Hematopoietic multipotent progenitor cell (in vitro differentiated cells): Measurements from ENCODE around the gene GIT1. TPM values are rescaled to one million over a fixed set of nuclear protein-coding genes. Genes with fewer than 3 reads are reported as not detected.

Source experiments
- DNase-seq, 3 donors: peaks; one replicate each; pipeline ENCODE4 v3.0.0-alpha.2; 2011 to 2015; ENCODE audit warnings: low read depth in 2 of 3, low spot score in 2 of 3
- total RNA-seq: library from RNA; depleted of rRNA; stranded (reverse); fragments of >200 nt; gene quantifications from one replicate; pipeline ENCODE4 v1.2.3, GENCODE V29; 2012

Gene GIT1
- total RNA-seq, 1 donor: 64.1 TPM

DNA sequence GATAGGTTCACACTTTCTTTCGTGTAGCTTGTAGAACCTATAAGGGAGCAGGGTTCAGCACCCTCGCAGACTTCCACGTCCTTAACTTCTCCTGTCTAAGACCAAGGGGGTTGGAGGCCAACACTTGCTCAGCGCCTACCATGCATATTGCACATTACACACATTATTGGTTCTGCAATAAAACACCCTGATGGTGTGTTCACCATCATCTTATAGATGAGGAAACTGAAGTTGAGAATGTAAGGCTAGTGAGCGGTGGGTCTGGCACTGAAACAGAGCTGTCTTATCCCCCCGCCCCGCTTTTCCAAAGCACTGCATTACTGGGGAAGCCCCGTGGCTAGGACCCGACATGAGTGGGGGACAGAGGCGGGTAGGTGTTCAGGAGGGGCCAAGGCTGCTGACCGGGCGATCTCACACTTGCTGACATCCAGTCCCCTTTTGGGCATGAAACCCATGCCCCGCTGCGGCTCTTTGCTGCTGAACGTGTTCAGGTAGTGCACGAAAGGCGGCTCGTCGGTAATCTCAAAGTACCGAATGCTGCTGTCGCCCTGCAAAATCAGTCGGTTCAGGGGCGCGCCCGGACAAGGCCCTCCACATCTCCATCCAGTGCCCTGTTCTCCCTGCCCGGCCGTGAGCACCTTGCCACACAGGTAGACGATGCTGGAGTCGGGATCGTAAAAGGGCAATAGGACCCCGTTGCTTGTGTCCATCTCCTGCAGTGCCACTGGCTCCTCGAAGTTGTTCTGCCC is 27.0 kb upstream of the GIT1 start:
- no peak for DNase-seq

GRCh38 chr17:29615492-29616299 is 26.2 kb upstream of the GIT1 start:
- DNase-seq: peak; percentile 70 to 86 (median 84)

GRCh38 chr17:29615048-29615385 is 25.6 kb upstream of the GIT1 start:
- peak in 2 of 3 donors; percentile 74 to 84 for DNase-seq

DNA sequence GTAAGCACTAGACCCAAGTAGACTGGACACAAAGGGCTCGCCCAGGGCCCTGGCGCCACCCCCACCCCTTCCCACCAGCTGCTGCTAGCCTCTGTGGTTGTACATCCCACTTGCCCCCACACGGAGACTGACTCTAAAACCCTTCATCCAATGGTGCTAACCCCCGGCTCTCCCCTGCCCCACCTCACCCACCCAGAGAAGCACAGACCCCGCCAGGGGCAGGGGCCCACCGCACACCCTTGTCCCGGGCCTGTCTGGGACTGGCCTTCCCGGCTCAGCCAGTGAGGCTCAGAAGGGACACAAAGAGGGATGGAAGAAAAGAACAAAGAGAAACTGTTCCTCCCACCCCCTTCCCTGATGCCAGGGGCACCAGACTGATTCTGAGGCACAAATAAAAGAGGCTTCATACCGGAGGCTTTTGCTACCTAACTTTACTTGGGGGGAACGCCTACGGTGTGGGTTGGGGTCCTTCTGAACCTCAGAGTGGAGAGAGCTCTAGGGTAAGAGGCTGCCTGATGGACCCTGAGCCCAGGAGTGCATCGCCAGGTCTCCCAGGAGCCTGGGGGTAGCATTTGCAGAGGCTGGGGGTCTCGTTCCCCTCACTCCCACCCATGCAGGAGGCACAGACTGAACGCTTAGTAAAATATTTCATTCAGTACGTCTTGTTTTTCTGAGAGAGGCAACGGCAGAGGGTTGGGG is 25.1 kb upstream of the GIT1 start:
- no peak for DNase-seq

GRCh38 chr17:29613856-29614255 is 24.4 kb upstream of the GIT1 start:
- no peak for DNase-seq

DNA sequence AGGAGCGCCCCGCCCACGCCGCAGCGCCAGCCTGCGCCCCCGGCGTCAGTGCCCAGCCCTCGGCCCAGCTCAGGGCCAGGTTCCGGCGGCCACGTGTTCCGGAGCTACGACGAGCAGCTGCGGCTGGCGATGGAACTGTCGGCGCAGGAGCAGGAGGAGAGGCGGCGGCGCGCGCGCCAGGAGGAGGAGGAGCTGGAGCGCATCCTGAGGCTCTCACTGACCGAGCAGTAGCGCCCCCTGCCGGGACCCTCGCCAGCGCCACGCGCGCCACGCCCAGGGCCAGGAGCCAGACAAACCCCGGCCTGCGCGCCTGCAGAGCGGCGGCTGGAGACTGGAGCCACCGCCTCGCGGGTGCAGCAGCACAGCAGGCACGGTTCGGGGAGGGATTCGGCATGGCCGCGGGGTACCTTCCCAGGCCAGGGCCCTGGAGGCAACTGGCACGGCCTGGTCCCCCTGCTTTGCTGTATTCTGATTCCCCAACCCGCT is 23.9 kb upstream of the GIT1 start:
- peak; percentile 88 to 93 (median 91) for DNase-seq

GRCh38 chr17:29612404-29613280 is 23.2 kb upstream of the GIT1 start:
- DNase-seq: no peak

- no peak for DNase-seq
These were observed 22.6 kb upstream of the GIT1 start for GRCh38 chr17:29612094-29612403.

GRCh38 chr17:29611351-29612093 is 22.1 kb upstream of the GIT1 start:
- no peak for DNase-seq

- DNase-seq: no peak
These were observed 20.9 kb upstream of the GIT1 start for GRCh38 chr17:29610395-29610794.

DNA sequence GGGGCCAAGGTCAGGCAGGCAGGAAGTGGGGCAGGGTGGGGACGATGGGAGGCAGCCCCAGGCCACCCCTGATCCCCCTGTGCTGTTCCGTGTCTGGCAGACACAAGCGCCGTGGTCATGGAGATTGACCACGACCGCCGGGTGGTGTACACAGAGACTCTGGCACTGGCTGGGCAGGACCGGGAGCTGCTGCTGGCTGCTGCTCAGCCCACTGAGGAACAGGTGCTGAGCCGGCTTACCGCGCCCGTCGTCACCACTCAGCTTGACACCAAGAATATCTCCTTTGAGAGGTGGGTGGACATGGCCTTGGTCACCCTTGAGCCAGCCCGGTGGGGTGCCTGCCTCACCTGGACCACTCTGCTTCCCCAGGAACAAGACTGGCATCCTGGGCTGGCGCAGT is 19.5 kb upstream of the GIT1 start:
- no peak for DNase-seq

- DNase-seq: no peak
These were observed 18.2 kb upstream of the GIT1 start for GRCh38 chr17:29607557-29608195.

GRCh38 chr17:29603109-29603674 is 13.7 kb upstream of the GIT1 start:
- DNase-seq: no peak

DNA sequence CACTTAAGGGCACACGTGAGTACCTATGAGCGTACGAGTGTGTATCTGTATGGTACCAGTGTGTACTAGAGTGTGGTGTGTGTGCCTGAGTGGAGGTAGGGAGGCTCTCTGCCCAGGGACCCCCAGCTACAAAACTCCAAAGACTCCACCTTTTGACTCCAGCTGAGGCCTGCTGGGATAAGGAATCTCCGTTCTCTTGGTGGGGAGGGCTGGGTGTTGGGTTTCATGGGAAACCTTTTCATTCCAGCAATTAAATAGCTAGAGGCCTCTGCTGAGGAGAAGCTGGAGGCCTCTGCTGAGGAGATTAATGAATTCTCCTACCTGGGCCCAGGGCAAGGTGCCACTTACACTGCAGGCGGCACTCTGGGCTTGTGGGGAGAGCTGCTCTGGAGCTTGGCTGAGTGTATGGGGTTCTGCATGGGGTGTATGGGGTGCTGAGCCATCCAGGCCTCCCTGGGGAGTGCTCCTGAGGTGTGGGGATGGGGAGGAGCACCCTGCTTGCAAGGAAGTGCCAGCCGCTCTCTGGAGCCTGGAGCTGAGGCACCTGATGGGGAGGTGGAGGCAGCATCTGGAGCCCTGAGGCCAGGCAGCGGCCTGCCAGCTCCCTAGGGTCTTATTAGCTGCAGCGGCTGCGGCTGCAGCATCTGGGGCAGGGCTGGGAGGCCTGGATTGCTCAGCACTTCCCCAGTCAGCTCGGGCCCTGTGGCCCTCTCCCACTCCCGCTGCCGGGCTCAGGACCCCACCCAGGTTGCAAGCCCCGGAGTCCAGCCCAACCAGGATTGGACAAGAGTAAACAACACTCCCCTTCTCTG is 8.1 kb upstream of the GIT1 start:
- no peak for DNase-seq

- DNase-seq: no peak
These were observed 7.4 kb upstream of the GIT1 start for GRCh38 chr17:29596811-29597210.

- DNase-seq: no peak
These were observed 6.7 kb upstream of the GIT1 start for GRCh38 chr17:29595943-29596774.
